Stimulated activated CD4-positive, alpha-beta T cell treated with anti-CD3 and anti-CD28 coated beads, Interleukin-4, amount 100 ng/mL, for 4 hours (primary cell): ENCODE results near the gene ABL1.
"Not testable (repeated sequence)": the region's sequence is repeated elsewhere in the genome, so short reads cannot be mapped to it uniquely, and the experiment has no call there.

ENCODE experiments used
- DNase-seq, 2 experiments: peaks; one replicate each; pipeline ENCODE4 v3.0.0-alpha.2; 2020

The ABL1 gene

GRCh38 chr9:130834371-130835336, at the start of gene ABL1:
TSS of gene ABL1 (plus strand) at chr9:130835254. CDS start at chr9:130835447, 193 bp downstream.
- DNase-seq: peak; percentile 43 to 48

GRCh38 chr9:130785940-130786508, 49.0 kb upstream of the ABL1 start:
- DNase-seq: no peak

- DNase-seq: no peak
Observed at GRCh38 chr9:130786526-130786925, 48.5 kb upstream of the ABL1 start.

GRCh38 chr9:130789747-130790672, 45.0 kb upstream of the ABL1 start:
- DNase-seq: no peak

GRCh38 chr9:130791303-130791894, 43.7 kb upstream of the ABL1 start:
- DNase-seq: no peak

GRCh38 chr9:130793589-130793988, 41.5 kb upstream of the ABL1 start:
- DNase-seq: no peak

- DNase-seq: not testable (repeated sequence)
Observed at GRCh38 chr9:130794021-130794420, 41.0 kb upstream of the ABL1 start.

GRCh38 chr9:130794423-130794822, 40.6 kb upstream of the ABL1 start:
- not testable (repeated sequence) for DNase-seq

GRCh38 chr9:130794923-130795495, 40.0 kb upstream of the ABL1 start:
- DNase-seq: no peak

GRCh38 chr9:130803116-130803515, 31.9 kb upstream of the ABL1 start:
- DNase-seq: not testable (repeated sequence)

GRCh38 chr9:130805510-130806326, 29.3 kb upstream of the ABL1 start:
- DNase-seq: no peak

- DNase-seq: no peak
Observed at GRCh38 chr9:130806327-130806716, 28.7 kb upstream of the ABL1 start.

GRCh38 chr9:130810609-130811136, 24.4 kb upstream of the ABL1 start:
- no peak for DNase-seq

- DNase-seq: no peak
Observed at GRCh38 chr9:130815242-130815808, 19.7 kb upstream of the ABL1 start.

- no peak for DNase-seq
Observed at GRCh38 chr9:130817914-130818313, 17.1 kb upstream of the ABL1 start.

GRCh38 chr9:130820135-130820738, 14.8 kb upstream of the ABL1 start:
- no peak for DNase-seq

- DNase-seq: no peak
Observed at GRCh38 chr9:130823435-130823834, 11.6 kb upstream of the ABL1 start.

GRCh38 chr9:130824079-130824478, 11.0 kb upstream of the ABL1 start:
- no peak for DNase-seq

GRCh38 chr9:130824643-130825350, 10.3 kb upstream of the ABL1 start:
- DNase-seq: no peak

- no peak for DNase-seq
Observed at GRCh38 chr9:130825351-130825651, 9.8 kb upstream of the ABL1 start.
